GM18858 (cell line): ENCODE data around the gene SPARC.
"Not testable (repeated sequence)": the region's sequence is repeated elsewhere in the genome, so short reads cannot be mapped to it uniquely, and the experiment has no call there.

Experiments
- ATAC-seq: cut with Tn5 transposase; IDR thresholded peaks from one replicate; pipeline ENCODE4 v1.9.1; 2021; ENCODE audit not compliant: unreplicated experiment

The SPARC gene

GRCh38 chr5:151700820-151701219, 14.1 kb upstream of the SPARC start:
- peak; percentile 41 for ATAC-seq

GRCh38 chr5:151700296-151700695, 13.6 kb upstream of the SPARC start:
- no peak for ATAC-seq

GRCh38 chr5:151699071-151699901, 12.6 kb upstream of the SPARC start:
- no peak for ATAC-seq

GRCh38 chr5:151698081-151698480, 11.4 kb upstream of the SPARC start:
- ATAC-seq, result not testable (repeated sequence)

GRCh38 chr5:151697452-151697851, 10.7 kb upstream of the SPARC start:
- no peak for ATAC-seq

- no peak for ATAC-seq
Measured at GRCh38 chr5:151696470-151697061, 9.9 kb upstream of the SPARC start.

- no peak for ATAC-seq
Measured at GRCh38 chr5:151695464-151695863, 8.7 kb upstream of the SPARC start.

GRCh38 chr5:151694035-151694485, 7.3 kb upstream of the SPARC start:
- no peak for ATAC-seq

GRCh38 chr5:151692312-151692711, 5.6 kb upstream of the SPARC start:
- ATAC-seq, result no peak

GRCh38 chr5:151691706-151692105, 5.0 kb upstream of the SPARC start:
- no peak for ATAC-seq

- ATAC-seq, result not testable (repeated sequence)
Measured at GRCh38 chr5:151689591-151689990, 2.9 kb upstream of the SPARC start.

- no peak for ATAC-seq
Measured at GRCh38 chr5:151688436-151688835, 1.7 kb upstream of the SPARC start.

- ATAC-seq, result no peak
Measured at GRCh38 chr5:151685749-151686673, 704 bp downstream of the SPARC start.

GRCh38 chr5:151684690-151685361, 1.9 kb downstream of the SPARC start:
- no peak for ATAC-seq

GRCh38 chr5:151683986-151684588, 2.6 kb downstream of the SPARC start:
- ATAC-seq, result no peak

GRCh38 chr5:151683444-151683843, 3.3 kb downstream of the SPARC start:
- no peak for ATAC-seq

- no peak for ATAC-seq
Measured at GRCh38 chr5:151682751-151683331, 3.9 kb downstream of the SPARC start.

- no peak for ATAC-seq
Measured at GRCh38 chr5:151682240-151682639, 4.5 kb downstream of the SPARC start.

GRCh38 chr5:151680944-151681427, 5.7 kb downstream of the SPARC start:
- ATAC-seq, result no peak

GRCh38 chr5:151680156-151680505, 6.6 kb downstream of the SPARC start:
- not testable (repeated sequence) for ATAC-seq
